Measurements from ENCODE around the gene PNPLA3.

Gene PNPLA3

GRCh38 chr22:43967069-43967468, 43.5 kb downstream of the PNPLA3 start:
- no peak for DNase-seq

- DNase-seq = no peak
Observed at GRCh38 chr22:43968614-43969013, 45.0 kb downstream of the PNPLA3 start.

DNA sequence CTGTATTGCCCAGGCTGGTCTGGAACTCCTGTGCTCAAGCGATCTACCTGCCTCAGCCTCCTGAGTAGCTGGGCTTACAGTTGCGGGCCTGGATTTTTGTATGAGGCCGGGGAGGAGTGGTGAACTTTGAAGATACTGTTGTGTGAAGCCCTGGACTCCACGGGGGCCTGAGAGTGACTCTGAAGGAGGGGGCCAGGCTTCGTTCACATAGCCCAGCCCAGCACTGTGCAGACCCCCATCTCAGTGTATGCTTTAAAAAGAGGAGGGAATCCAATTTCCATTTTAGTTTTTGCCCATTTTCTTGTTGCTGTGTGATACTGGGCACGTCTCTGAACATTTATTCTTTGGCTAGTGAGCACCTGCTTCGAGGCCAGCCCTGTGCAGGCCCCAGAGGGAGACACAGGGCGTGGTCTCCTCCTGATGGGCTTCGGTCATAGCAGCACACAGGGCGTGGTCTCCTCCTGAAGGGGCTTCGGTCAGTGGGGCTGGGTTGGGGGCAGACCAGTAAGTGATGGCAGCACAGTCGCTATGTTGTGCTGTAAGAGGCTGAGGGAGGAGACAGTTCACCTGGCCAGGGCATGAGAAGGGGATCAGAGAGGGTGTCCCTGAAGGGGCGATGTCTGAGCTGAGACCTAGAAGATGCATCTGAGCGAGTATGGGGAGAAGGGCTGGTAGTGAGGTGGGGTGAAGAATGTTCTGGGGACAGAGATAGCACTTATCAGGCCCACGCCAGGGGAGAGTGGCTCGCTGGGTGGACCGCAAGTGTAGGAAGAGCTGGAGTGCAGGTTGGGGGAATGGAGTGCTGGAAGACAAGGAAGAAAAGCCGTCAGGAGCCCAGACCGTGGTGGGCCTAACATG, 45.6 kb downstream of the PNPLA3 start:
- no peak for DNase-seq

- DNase-seq = no peak
Observed at GRCh38 chr22:43969989-43970755, 46.6 kb downstream of the PNPLA3 start.

DNA sequence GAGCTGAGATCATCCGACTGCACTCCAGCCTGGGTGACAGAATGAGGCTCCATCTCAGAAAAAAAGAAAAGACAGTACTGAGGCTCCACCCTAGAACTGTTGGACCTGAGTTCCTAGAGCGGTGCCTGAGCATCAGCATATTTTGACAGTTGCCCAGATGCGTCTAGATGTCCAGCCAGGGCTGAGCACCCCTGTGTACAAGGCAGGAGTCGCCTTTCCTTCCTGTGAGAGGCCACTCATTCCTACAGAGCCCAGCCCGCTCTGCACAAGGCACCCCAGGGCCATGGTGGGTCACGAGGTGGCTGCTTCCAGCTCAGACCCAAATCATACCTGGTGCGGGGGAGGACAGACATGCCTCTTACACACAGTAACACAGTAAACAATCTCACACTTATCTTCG, 47.5 kb downstream of the PNPLA3 start:
- no peak for DNase-seq

DNA sequence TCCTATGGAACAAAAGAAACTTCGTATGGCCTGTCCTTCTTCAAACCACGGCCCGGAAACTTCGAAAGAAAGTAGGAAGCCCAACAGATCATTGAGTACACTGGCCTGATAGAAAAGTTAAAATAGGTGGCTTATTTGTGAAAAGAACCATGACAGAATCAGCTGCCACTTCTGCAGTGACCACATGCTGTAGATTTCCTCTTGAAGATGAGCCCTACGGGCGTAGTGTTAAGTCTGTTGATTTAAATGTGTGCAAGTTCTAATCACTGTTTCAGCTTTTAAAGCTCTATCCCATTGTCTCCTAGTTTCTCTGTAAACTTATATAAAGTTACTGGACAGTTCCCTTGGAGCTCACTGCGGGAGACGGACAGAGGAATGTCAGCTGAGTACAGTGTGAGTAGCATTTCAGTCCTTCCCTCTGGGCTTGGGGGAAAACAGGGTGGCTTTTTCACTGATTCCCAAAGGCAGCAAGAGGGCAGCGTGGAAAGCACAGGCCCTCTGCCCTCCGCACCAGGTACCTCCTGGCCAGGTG, 49.4 kb downstream of the PNPLA3 start:
- DNase-seq = no peak

- no peak for DNase-seq
Observed at GRCh38 chr22:43974028-43974545, 50.5 kb downstream of the PNPLA3 start.

DNA sequence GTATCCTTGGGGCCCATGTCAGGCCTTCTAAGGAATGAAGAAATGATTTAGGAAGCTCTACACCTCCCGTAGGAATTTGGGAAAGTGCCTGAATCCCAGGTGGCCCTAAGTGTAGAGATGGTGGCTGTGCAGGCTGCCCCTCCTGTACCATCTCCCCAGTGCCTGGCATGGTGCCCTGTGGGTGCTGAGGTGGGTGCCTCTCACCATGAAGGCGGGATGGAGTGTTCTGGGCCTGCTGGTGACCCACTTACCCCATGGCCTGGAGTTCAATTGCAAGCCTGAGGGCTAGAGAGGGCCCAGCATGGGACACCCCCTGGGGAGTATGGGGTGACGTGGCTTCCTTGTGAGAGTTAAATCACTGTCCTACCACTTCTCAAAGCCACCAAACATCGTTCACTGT, 51.4 kb downstream of the PNPLA3 start:
- DNase-seq = no peak

DNA sequence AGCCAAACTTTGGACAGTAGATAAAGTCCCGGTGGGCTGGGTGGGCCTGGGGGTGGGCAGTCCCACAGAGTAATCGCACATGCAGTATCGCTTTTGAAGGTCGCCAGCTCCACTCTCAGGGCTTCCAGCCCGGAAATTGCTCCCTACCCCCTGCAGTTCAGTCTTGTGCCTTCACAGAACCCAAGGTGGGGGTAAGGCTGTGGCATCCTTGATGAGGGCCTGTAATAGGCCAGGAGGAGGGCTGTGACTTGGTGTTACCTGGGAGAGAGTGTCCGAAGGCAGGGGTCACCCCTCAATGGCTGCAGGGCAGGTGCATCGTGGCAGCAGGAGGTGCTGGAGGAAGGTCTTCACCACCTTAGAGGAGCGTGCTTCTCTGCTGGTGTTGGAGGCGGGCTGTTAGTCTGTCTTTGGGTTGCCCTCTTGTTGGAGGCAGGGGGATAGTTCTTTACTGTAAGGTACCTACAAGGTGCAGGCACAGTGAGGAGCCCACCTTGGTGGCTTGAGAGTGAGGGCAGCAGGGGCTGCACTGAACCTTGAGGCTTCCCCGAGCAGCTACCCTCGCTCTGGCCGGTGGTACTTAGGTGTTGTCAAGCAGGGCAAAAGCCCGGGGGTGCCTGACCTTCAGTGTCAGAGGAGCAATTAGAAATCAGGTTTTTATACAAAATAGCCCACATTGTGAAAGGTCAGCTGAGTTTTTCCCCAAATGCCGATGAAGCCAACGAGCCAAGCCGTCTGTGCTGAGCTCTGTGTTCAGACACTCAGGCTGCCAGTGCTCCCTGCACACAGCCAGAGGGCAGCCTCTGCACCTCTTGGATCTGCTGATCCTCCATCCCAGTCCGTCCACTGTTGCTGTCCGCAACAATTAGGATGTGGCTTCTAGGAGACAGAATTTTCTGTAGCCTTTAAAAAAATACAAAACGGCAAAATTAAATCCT, 53.5 kb downstream of the PNPLA3 start:
- DNase-seq = no peak

DNA sequence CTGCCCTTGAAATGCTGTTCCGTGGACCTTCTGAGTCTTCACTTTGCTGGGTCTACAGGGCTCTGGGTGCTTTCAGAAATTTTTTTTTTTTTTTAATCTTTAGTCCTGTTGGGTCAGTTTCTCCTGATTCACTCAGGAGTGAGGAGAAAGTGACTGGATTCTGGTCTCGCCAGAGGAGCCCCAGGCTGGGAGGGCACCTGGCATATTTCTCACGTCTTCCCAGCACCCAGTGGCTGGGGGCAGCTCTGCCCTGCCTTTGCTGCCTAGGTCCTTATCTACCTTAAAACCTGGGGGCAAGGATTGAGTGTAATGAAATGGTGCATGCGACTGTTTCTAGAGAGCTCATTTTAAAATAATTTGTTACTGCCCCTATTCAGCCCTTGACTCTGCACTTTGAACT, 55.0 kb downstream of the PNPLA3 start:
- no peak for DNase-seq

DNA sequence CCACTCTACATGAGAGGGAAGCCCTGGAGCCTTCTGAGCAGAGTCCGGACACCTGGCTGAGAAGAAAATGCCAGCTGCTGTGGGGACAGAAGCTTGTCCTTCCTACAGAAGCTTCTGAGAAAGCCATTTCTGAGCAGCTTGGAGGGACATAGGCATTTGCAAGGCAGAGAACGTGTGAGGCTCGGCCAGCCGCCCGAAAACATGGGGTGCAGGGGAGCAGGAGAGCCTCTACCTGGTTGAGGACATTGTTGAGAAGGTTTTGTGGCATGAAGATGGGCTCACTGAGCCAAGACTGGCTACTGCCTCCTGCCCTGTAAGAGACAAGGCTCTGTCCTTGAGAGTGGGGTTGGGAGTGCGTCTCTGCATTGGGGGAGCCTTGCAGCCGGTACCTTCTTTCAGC, 57.0 kb downstream of the PNPLA3 start:
- no peak for DNase-seq

- no peak for DNase-seq
Observed at GRCh38 chr22:43980996-43981395, 57.4 kb downstream of the PNPLA3 start.

- no peak for DNase-seq
Observed at GRCh38 chr22:43983808-43984207, 60.2 kb downstream of the PNPLA3 start.

DNA sequence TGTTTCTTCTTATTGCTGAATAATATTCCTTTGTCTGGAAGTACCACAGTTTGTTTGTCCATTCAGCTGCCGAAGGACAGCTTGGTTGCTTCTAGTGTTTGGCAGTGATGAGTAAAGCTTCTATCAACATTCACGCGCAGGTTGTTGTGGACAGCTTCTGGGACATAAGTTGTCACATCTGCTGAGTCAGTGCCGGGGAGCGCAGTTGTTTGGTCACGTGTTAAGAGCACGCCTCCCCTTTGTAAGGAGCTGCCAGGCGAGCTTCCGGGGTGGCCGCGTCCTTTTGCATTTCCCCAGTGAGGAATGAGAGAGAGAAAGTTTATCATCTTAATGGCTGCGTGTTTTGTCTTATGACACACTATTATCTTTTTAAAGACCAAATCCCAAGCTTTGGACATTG, 61.9 kb downstream of the PNPLA3 start:
- no peak for DNase-seq

DNA sequence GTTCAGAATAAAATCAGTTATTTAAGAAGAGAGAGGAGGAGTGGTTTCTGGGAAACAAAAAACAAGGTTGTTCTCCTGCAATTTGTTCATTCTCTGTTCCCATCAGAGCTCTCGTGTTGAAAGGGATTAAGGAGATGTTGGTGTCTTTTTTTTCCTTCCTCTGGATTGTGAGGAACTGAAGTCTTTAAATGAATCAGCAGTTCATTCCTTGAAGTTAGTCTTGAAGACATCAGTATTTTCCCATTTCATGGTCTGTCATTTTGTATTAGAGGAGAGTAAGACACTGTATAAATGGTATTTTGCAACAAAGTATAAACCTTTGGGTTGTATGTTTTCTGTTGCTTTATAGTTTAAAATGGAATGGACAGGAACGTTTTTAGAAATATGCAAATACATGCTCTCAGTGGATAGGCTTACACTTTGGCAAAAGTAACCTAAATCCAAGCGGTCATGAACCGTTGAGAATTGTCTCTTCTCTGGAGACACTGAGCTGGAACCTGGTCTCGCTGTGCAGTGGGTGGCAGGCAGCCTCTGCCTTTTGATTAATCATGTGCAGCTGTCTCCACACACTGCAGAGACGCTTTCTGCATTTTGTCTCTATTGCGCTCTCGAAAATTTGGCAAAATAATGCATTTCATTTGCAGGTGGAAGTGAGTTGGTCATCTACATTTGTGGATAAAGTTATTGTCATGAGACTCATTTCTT, 64.7 kb downstream of the PNPLA3 start:
- no peak for DNase-seq

- no peak for DNase-seq
Observed at GRCh38 chr22:43988960-43989359, 65.4 kb downstream of the PNPLA3 start.

- peak; percentile 64 to 78 for DNase-seq
Observed at GRCh38 chr22:43990044-43990443, 66.4 kb downstream of the PNPLA3 start.

GRCh38 chr22:43991316-43992020, 67.9 kb downstream of the PNPLA3 start:
- DNase-seq = no peak

DNA sequence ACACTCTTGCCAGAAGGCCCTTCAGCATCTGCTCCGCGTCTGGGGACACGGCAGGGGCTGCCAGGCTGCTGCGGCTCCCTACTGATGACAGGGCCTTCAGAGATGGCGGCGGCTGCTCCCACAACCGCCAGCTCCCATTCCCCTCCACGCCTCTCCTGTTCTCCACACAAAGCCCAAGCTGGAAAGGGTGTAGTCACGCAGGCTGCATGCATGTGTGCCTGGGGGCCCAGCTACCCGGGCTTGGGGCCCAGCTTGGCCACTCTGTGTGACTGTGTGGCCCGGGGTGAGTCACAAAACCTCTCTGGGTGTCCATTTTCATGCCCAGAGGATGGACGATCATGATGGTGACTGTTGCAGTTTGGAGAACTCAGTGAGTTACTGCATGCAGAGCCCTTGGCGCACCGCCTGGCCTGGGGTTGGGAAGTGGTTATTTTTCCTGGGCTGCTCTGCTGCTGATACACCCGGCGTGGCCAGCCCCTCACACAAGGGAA, 68.8 kb downstream of the PNPLA3 start:
- DNase-seq = no peak

- peak; percentile 39 to 46 for DNase-seq
Observed at GRCh38 chr22:43993072-43993760, 69.6 kb downstream of the PNPLA3 start.

Measured in NCI-H2081 (cell line).